Ramos (cell line): ENCODE results near the gene COL25A1.

ENCODE experiments used
- in situ Hi-C: fragments of 300-500 bp; cut with MboI; formaldehyde crosslinking; loops from one replicate; pipeline ENCODE4 v1.14.3; 2022; ENCODE audit warnings: low sequenced_read_pairs; ENCODE audit not compliant: unreplicated experiment

The COL25A1 gene

GRCh38 chr4:109302361-109303139, at the start of gene COL25A1:
Gene COL25A1 (minus strand): TSS chr4:109302658.
- in situ Hi-C loops: no loop called here

- in situ Hi-C loops: no loop called here
These were observed 47.7 kb upstream of the COL25A1 start for GRCh38 chr4:109350121-109350520.

GRCh38 chr4:109334129-109335105, 32.0 kb upstream of the COL25A1 start:
- in situ Hi-C loops: no loop called here

- in situ Hi-C loops: no loop called here
These were observed 30.5 kb upstream of the COL25A1 start for GRCh38 chr4:109332926-109333464.

GRCh38 chr4:109327641-109328040, 25.2 kb upstream of the COL25A1 start:
- in situ Hi-C loops: no loop called here

GRCh38 chr4:109325698-109326097, 23.2 kb upstream of the COL25A1 start:
- in situ Hi-C loops: no loop called here

GRCh38 chr4:109323348-109323747, 20.9 kb upstream of the COL25A1 start:
- in situ Hi-C loops: no loop called here

GRCh38 chr4:109321232-109321631, 18.8 kb upstream of the COL25A1 start:
- in situ Hi-C loops: no loop called here

GRCh38 chr4:109319684-109320083, 17.2 kb upstream of the COL25A1 start:
- in situ Hi-C loops: no loop called here

- in situ Hi-C loops: no loop called here
These were observed 16.7 kb upstream of the COL25A1 start for GRCh38 chr4:109319156-109319555.

- in situ Hi-C loops: no loop called here
These were observed 13.4 kb upstream of the COL25A1 start for GRCh38 chr4:109315818-109316217.

- in situ Hi-C loops: no loop called here
These were observed 12.9 kb upstream of the COL25A1 start for GRCh38 chr4:109315341-109315740.

- in situ Hi-C loops: no loop called here
These were observed 11.0 kb upstream of the COL25A1 start for GRCh38 chr4:109313168-109314133.

- in situ Hi-C loops: no loop called here
These were observed 660 bp upstream of the COL25A1 start for GRCh38 chr4:109303140-109303496.

- in situ Hi-C loops: no loop called here
These were observed 652 bp downstream of the COL25A1 start for GRCh38 chr4:109301651-109302360.

- in situ Hi-C loops: no loop called here
These were observed 4.0 kb downstream of the COL25A1 start for GRCh38 chr4:109298279-109299010.

- in situ Hi-C loops: no loop called here
These were observed 5.9 kb downstream of the COL25A1 start for GRCh38 chr4:109296527-109296926.

- in situ Hi-C loops: no loop called here
These were observed 7.4 kb downstream of the COL25A1 start for GRCh38 chr4:109295081-109295480.
